DMS114 treated with DMSO at 0.1 percent for 48 hours (cell line): ENCODE results near the gene BIRC3.
A peak's percentile ranks its signal among the peaks of the same experiment; 100 is the strongest.

ENCODE experiments used
- DNase-seq: peaks from one replicate; lab custom pipeline; 2025; ENCODE audit not compliant: unreplicated experiment; lab: John Stamatoyannopoulos, UW

BIRC3 gene

DNA sequence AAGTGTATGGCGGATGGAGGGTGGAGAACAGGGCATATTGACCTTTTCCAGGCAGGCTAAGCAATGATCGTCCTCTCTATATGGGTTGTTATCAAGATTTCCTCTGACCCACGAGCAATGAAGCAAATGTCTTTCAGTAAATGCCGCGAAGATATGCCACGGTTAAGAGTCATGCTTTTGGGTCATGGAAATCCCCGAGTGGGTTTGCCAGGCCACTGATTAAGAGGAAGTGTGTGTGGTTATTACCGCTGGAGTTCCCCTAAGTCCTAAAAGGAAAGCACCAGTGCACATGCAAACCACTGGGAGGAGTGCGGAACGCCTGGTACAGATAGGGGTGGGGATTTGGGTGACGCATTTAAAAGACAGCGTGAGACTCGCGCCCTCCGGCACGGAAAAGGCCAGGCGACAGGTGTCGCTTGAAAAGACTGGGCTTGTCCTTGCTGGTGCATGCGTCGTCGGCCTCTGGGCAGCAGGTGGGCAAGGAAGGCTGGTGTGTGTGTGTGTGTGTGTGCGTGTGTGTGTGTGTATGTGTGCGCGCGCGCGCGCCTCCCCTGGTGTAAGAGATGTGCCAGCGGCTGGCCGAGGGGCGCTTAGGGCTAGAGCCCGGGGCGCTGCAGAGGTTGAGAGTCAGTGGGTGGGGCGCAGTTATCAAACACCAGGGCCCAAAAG lies at the start of gene BIRC3:
Gene BIRC3 (plus strand): TSS at position 386 of the 669 bp plus-strand sequence. CDS start 7,026 bp downstream, outside the sequence.
- peak; percentile 82 for DNase-seq

DNA sequence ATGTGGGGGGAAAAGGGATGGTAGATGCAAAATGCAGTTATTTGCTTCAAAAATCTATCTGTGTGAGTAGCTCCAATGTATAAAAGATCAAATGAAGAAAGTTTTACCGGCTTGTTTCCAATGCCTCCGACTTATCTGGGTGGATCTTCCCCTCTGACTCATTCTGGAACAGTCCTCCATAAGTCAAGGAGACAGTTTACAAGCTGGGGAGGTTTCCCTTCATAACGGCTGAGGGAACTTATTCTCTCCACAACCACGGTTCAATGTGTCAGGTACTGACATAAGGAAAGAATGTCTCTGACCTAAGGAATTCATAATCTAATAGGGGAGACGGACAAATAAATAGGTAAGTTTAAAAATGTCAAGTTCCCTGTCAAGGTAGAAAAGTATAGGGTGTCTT lies 49.7 kb upstream of the BIRC3 start:
- no peak for DNase-seq

DNA sequence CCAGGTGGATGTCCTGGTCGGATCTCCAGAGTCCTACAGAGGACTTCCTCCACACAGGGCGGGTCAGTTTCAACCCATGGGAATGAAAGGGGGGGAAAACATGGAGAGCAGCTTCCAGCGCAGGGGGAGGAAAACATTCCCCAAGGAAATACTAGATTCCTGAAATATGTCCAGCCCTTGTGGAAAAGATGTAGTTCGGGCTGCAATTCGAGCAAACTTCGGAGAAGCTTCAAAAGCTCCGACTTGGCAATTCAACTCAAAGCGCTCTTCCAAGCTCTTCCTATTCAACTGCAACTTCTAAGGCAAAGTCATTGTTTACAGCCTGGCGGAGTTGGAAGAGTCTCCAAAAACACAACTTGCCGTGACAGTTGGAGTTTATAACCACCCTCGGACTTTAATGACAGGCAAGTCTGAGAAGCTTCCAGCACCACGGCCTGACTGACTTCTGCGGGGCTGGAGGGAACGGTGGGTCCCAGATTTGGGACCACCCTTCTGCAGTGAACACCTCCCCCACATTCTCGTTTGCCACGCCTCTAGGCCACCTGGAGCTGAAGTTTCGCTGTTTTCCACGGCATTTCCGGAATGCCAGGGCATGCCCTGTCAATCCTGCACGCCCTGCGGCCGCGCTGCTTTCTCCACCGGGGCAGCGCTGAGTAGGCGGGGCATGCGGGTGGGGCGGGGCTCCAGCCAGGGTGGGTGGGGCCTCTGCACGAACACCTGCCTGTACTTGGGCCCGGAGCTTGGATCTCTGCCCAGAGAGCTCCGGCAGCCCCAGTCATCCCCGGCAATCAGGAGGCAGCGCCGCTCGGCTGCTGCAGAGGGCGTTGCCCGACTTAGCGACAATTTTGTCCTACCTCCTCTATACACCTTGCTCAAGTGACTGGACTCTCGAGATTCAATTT lies 49.0 kb upstream of the BIRC3 start:
- no peak for DNase-seq

DNA sequence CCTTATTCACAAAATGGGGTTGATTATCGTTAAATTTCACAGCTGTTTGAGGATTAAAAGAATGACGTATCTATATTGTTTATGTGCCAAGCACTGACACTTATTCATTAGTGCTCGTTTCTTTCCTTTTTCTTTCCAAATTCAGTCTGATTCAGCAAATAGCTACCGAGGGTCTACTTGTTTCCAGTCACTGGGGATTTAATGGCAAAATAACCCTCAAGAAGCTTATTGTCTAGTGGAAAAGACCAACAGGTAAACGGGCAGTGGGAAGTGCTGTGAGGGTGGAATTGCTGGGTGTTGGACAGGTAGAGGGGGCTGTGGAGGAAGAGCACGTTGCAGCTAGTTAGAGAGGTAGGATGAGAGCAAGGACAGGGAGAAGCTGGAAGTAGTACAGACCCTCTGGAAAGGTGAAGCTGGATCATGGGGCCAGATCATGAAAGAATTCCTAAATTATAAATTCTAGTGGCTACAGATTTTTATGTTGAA lies 48.3 kb upstream of the BIRC3 start:
- DNase-seq: no peak

DNA sequence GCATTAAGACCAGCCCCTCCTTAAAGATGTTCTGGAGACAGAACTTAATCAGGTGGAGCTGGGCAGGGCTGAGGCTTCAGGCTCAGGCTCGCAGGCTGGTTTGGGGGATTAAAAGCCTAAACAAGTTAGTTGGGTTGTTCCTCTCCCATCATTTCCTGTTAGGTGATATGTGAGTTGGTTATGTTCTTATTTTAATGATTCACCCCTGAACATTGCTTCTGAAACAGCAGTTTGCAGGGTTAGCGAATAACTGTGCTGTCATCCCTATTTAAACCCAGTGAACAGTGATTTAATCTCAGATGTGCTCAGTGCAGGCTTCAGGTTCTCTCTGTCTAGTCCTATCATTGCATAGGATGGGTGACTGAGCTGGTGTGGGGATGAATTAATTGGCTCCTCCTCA lies 47.4 kb upstream of the BIRC3 start:
- DNase-seq: no peak

DNA sequence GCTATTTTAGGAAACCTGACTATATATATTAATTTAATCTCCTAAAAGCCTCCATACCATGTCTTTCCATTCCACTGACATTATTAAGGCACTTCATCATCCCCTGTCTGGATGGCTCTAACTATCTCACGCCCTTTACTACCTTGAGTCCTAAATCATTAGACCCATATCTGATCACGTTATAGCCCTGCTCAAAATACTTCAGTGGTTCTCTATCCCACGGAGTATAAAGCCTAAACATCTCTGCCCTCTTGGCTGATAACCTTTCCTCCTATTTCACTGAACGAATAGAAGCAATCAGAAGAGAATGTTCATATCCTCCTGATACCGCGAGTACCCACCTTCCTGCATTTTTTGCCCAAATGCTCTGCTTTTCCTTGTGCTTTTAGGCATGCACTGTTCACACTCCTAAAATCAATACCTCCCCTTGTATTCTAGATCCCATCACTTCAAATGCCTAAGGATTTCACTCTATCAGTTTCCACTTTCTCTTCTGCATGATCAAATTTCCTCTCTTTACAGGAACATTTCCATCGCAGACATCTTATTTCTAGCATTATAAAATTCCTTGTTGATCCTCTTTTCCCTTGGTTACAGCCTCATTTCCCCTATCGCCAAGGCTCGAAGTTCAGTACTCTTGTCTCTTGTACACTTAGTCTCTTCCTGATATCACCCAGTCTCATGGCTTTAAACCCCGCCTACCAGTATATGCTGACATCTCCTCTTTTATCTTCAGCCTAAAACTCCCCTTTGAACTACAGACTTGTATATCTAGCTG lies 45.0 kb upstream of the BIRC3 start:
- no peak for DNase-seq

DNA sequence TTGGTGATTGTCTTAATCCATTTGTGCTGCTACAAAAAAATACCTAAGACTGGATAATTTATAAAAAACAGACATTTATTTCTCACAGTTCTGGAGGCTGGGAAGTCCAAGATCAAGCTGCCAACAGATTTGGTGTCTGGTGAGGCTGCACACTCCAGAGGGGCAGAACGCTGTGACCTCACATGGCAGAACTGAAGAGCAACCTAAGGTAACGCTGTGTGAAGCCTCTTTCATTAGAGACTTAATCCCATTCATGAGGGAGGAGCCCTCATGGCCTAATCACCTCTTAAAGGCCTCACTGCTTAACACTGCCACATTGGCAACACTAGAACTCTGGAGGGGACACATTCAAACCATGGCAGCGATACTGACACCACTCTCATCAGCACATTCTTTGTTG lies 42.7 kb upstream of the BIRC3 start:
- DNase-seq: no peak

DNA sequence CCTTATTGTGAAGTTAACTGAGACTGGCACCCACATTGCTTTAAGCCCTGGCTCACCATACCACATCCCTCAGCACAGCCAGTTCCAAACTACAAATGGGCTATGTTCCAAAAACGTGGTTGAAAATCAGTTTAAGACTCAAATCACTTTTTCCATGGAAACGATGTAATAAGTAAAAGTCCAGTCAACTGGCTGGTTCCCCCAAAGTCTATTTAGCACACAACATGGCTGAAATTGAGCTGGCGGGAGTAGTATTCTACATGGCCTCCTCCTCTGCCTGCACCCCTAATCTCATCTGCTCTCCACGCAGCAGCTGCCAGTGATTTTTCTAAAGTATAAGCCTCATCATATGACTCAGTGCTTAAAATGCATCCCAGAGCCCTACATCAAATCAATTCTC lies 40.9 kb upstream of the BIRC3 start:
- DNase-seq: no peak

DNA sequence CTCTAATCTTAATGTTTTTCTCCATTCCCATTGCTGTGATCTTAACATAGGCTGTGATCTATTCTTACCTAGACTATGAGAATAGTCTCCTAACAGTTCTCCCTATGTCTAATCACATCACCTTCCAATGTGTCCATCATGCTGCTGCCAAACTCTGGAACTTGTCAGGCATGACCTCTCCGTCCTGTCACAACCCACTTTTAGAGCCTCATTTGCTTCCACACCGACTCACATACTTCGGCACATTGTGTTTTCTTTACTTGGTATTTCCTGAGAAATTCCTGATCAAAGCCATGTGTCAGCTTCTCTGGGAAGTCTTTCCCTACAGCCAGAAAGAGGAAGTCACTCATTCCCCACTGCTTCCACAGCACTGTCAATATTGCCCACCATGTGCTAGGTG lies 40.5 kb upstream of the BIRC3 start:
- no peak for DNase-seq

DNA sequence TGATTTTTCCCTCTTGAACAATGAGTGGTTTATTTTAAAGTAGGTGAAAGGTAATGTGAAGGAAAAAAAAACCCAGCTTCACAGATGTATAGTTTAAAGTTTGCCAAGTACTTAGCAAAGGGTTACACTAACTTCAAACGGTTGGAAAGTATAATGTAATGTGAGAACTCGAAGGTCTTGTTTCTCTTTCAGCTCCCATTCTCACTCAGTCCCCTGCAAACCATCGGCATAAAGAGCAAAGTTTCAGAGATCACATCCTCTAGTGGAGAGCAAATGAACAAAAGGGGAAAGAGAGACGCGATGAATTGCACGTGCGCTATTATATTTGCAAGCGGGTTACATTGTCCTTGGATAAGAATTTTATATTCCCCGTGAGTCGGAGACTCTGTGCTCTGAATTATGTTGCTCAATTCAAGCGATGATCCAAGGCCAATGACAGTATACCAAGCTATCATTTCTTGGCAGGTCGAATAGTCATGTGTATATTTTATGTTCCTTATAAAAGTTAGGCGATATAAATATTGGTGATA lies 37.6 kb upstream of the BIRC3 start:
- no peak for DNase-seq

DNA sequence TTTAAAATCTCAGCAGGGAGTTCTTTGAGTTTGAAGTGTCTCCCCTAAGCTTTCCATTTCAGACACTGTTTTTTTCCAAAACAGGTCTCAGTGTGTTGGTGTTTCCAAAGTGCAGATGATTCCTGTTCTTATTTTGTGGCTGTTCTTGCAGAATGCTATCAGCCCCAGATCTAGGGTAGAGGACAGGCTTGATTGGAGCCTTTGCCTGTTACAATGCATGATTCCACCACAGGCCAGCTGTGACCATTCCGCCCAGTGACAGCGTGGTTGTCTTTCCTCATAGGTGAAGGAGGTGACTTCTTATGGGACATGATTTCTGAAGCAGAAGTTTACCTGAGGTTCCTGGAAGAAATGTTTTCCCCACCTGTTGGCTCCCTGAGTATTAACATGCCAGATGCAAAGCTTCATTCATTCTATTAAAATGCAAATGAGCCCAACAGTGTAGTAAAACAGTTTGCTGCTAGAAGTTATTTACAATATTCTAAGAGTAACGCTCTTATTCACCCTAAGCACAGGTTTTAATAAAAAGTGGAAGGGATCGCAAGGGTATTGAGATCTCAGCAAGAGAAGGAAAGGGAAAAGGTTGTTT lies 36.9 kb upstream of the BIRC3 start:
- DNase-seq: no peak

DNA sequence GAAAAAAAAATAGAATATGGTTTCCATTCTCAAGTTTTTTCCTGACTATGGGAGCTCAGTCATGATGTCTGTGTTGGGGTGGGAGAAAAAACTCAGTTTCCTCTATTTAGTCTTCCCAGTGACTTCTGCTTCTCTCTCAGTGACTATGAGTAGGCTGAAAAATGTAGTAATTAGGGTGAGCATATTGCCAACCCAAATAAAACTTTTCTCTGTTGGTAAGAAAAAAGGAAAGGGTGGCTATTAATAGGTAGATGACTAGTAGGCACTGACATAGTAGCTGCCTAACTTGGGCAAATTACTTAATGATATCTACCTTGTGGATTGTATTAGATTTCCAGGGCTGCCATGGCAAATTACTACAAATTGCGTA lies 34.2 kb upstream of the BIRC3 start:
- DNase-seq: no peak

DNA sequence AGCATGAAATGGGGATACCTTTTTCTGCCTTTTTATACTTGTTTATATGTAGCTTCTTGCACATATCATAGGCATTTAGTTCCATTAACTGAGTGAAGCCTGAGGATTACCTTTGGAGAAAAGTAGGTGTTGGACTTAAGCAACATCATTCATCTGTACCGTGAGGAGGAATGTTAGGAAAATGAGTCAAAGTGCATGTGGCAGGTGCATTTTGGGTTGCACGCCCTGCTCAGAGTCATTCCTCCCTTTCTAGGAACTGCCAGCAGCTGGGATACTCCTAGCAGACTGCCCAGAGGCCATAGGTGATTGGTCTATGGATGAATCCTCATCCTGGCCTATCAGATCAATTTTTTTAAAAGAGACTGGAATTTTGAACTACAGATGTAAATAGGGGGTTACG lies 33.3 kb upstream of the BIRC3 start:
- DNase-seq: no peak

DNA sequence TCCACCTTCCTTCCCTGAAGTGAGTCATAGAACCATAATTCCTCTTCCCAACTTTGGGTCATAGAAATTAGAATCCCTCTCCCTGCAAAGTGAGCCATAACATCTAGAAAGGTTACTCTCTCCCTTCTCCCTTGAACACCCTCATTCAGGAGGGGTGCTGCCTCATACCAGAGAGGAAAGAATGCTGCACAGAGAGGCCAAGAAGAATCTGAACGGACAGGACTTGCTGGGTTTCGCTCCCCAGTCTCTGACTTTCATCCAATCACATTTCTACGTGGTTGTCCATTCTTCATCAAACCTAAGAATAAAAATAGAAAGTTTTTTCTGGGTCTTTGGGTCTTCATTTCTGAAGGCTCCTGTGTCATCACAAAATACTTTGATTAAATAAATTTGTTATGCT lies 31.0 kb upstream of the BIRC3 start:
- DNase-seq: no peak

DNA sequence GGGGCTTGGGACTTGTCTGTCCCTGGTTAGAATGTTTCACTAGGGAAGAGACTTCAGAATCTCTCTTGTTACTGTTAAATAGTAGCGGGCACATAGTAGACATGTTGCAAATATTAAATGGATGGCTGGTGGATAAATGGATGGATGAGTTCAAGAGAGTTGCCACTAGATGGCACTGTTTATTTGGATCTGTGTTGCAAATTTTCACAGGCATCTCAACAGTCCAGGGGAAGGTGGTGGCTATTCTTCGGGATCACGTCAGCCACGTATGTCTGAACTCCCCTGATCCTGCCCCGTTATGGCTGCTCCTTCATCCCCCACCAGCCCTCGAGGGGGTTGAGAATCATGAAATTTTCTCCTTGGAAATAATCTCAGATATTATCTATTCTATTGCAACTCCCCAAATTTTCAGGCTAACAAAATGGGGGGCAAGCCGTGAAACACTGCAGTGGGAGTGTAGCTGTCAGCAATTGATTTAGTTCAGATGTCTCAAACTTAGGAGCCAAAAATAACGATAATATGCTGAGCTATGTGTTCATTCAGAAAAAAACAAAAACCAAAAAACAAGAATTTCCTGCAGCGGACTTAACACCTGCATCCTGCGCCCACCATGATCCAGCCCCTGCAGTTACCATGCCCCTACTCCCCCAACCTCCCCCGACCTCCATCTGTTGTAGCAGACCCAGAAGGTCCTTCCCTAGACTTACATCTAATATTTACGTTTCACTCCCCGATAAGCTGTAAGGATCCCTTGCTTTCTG lies 29.1 kb upstream of the BIRC3 start:
- DNase-seq: peak; percentile 75

DNA sequence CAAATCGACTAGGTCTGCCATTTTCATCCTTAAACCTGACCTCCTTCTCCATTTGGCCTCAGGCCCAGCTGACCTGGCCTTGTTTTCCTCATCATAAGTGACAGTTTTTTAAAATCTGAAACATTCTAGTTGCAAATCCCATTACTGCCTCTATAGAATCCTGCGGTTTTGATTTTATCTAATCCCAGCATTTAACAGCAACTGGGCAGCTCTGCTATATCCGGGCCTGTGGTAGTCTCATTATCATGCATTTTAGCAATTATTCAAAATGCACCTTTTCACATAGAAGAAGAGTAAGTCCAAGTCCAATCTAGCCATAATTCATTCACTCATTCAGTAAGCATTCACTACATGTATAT lies 28.6 kb upstream of the BIRC3 start:
- DNase-seq: no peak

DNA sequence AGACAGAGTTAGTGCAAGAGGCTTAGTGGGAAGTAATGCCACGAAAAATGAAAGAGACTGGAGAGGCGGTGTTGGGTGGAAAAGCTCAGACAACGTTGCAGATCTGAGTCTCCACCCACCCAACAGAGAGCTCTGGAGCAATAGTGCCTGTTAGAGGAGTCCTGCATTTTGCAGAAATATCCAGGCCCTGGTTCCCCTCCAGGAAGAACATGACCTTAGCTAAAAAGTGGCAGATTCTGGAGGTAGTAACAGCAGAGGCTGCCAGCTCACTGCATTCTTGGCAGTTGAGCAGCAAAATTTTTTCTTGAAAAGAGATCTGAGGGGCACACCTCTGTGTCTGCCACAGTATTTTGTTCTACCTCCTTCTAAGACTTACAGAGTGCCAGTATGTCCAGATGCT lies 27.7 kb upstream of the BIRC3 start:
- no peak for DNase-seq

DNA sequence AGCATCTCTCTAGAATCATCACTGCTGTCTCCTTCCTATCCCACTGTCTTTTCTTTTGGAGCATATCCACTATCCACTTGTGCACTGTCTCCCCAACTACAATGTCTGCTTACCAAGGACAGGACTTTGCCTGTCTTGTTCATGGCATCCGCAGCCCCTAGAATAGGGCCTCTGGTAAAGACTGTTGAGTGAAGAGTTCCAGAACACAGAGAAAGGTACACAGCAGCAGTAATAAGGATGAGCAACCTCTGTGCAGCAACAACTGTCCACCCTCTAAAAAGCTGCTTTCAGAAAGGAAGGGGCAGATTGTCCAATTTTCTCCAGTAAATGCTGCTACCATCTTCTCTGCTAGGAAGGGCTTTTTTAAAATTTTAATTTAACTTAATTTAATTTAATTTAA lies 25.5 kb upstream of the BIRC3 start:
- DNase-seq: no peak

DNA sequence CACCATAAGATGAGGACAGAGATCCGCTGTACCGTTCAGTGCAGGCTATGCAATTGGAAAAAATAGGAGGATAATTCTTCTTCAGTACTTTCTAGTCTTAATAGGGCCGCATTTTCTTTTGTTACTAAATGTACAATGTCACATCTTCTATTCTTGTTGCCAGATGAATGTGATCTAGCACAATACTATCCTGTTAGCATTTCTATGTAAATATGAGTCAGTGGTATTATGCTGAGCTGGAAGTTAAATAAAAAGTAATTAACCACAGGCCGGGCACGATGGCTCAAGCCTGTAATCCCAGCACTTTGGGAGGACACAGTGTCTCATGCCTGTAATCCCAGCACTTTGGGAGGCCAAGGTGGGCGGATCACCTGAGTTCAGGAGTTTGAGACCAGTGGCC lies 24.4 kb upstream of the BIRC3 start:
- DNase-seq: no peak

DNA sequence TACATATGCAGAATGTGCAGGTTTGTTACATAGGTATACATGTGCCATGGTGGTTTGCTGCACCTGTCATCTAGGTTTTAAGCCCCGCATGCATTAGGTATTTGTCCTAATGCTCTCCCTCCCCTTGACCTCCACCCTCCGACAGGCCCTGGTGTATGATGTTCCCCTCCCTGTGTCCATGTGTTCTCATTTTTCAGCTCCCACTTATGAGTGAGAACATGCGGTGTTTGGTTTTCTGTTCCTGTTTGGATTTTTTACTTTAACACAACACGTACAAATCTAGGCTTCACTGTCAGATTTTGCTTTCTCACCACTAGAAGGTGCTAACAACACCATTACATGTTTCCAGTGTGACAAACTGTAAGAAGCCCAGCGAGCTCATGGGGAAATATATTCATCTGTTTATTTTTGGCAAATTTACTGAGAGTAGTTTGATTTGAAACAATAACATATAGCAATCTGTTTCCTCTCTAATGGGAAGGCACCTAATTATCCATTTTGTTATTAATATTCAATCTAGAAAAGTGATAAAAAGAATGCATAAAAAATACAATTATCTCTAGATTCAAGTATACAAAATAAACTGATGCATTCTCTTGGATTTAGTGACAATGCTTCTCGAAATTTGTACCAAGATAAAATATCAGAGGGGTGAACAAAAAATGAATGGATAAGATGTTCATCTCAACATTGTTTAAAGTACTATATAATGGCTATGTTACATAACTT lies 23.2 kb upstream of the BIRC3 start:
- DNase-seq: peak; percentile 38
